Gastrocnemius medialis (tissue), 4 donors: ENCODE results near the gene NCK1. TPM values are rescaled to one million over a fixed set of nuclear protein-coding genes. Genes with fewer than 3 reads are reported as not detected.

Experiments
- ATAC-seq, 2 donors: fragments of 150-250 bp; one replicate each; pipeline ENCODE4 v1.9.1; 2016
- DNase-seq, 2 donors: peaks; one replicate each; pipeline ENCODE4 v3.0.0-alpha.2; 2019
- H3K27ac ChIP-seq, 4 donors: fragments of 200-600 bp; sonication (generic); 1 replicate in 1 of 4; 2 replicates in 3 of 4; pipeline ENCODE4 v1.5.1; 2016 to 2018; ENCODE audit warnings: mild to moderate bottlenecking in 2 of 4, moderate library complexity in 1 of 4
- H3K27me3 ChIP-seq, 3 donors: fragments of 200-600 bp; sonication (generic) in 2 of 3; 1 replicate in 1 of 3; 2 replicates in 2 of 3; pipeline versions ENCODE4 v1.5.1 to v1.6.0; 2016 to 2019; ENCODE audit warnings: mild to moderate bottlenecking in 1 of 3, moderate library complexity in 1 of 3
- H3K36me3 ChIP-seq, 2 donors: fragments of 200-600 bp; sonication (generic) in 1 of 2; one replicate each; pipeline ENCODE4 v1.5.1; 2017 to 2018
- H3K4me1 ChIP-seq, 2 donors: fragments of 200-600 bp; sonication (generic) in 1 of 2; one replicate each; pipeline ENCODE4 v1.5.1; 2016 to 2017; ENCODE audit warnings: mild to moderate bottlenecking in 2 of 2
- H3K4me3 ChIP-seq, 4 donors: fragments of 200-600 bp; sonication (generic) in 3 of 4; 1 replicate in 1 of 4; 2 replicates in 3 of 4; pipeline ENCODE4 v1.5.1; 2016 to 2019; ENCODE audit warnings: mild to moderate bottlenecking in 2 of 4
- H3K9me3 ChIP-seq, 3 donors: fragments of 200-600 bp; sonication (generic) in 2 of 3; 1 replicate in 1 of 3; 2 replicates in 2 of 3; pipeline ENCODE4 v1.5.1; 2016 to 2019
- CTCF ChIP-seq, 5 experiments: fragments of 450-650 bp in 3 of 5; fragments of 200-600 bp in 2 of 5; sonication (generic) in 2 of 5; IDR thresholded peaks in 4 of 5; conservative IDR thresholded peaks in 1 of 5; 1 replicate in 4 of 5; 2 replicates in 1 of 5; pipeline ENCODE4 v1.5.1; 2016 to 2019; ENCODE audit warnings: antibody characterized with exemption in 5 of 5, mild to moderate bottlenecking in 3 of 5, moderate library complexity in 3 of 5
- POLR2A ChIP-seq, 2 donors: fragments of 450-650 bp; IDR thresholded peaks; one replicate each; pipeline ENCODE4 v1.6.1; 2017; ENCODE audit warnings: antibody characterized with exemption in 2 of 2, mild to moderate bottlenecking in 2 of 2, moderate library complexity in 2 of 2
- in situ Hi-C, 4 donors: fragments of 200-750 bp; cut with MboI; loops; one replicate each; pipeline versions ENCODE4 v1.15.0 to v1.8.0; 2017; ENCODE audit warnings: low sequenced_read_pairs in 4 of 4
- intact Hi-C: fragments of 100-400 bp; cut with DNase I; formaldehyde crosslinking; loops from one replicate; pipeline ENCODE4 v1.15.1; 2023; ENCODE audit warnings: low total_unique reads
- total RNA-seq, 4 donors: library from RNA; depleted of rRNA; stranded (reverse); fragments of >200 nt; gene quantifications; one replicate each; pipeline versions ENCODE4 v1.1.0 to v1.2.3, GENCODE V29; 2016

NCK1 gene
- total RNA-seq, 4 donors from 2014 or later, result 23.5 to 36.6 (median 27.0) TPM

GRCh38 chr3:136905549-136905948 lies 43.5 kb downstream of the NCK1 start:
- Histone ChIP-seq H3K9me3 (no peaks in the 10 kb centered on the region), H3K27me3 (no peaks in the 10 kb centered on the region), H3K4me1 (peaks cover 27 to 48% of the 10 kb centered on the region in 2 donors), H3K4me3 (no peak overlapping the region), H3K36me3 (no peaks in the 10 kb centered on the region), H3K27ac (no peak overlapping the region)
- ATAC-seq (no peak), DNase-seq (no peak)
- TF ChIP-seq CTCF (IDR thresholded peaks at IDR 0.05 in 4 of 5, conservative IDR thresholded peaks at IDR 0.05 in 1 of 5) (no peak), POLR2A (IDR thresholded peaks at IDR 0.05) (no peak)
- in situ Hi-C loops, result no loop called here
- intact Hi-C loops, result no loop called here

- Histone ChIP-seq H3K36me3 (no peaks in the 10 kb centered on the region), H3K4me1 (peaks cover 27 to 49% of the 10 kb centered on the region in 2 donors), H3K27ac (no peak overlapping the region), H3K27me3 (no peaks in the 10 kb centered on the region), H3K9me3 (no peaks in the 10 kb centered on the region), H3K4me3 (no peak overlapping the region)
- ATAC-seq, result no peak
- TF ChIP-seq POLR2A (IDR thresholded peaks at IDR 0.05) (no peak), CTCF (IDR thresholded peaks at IDR 0.05 in 4 of 5, conservative IDR thresholded peaks at IDR 0.05 in 1 of 5) (no peak)
- intact Hi-C loops (no loop called here), in situ Hi-C loops (no loop called here)
- DNase-seq, result no peak
These were observed 44.7 kb downstream of the NCK1 start for GRCh38 chr3:136906725-136907124.

GRCh38 chr3:136908297-136908696 lies 46.3 kb downstream of the NCK1 start:
- ATAC-seq (no peak), DNase-seq (no peak)
- intact Hi-C loops, result no loop called here
- in situ Hi-C loops, result no loop called here
- TF ChIP-seq CTCF (IDR thresholded peaks at IDR 0.05 in 4 of 5, conservative IDR thresholded peaks at IDR 0.05 in 1 of 5) (no peak), POLR2A (IDR thresholded peaks at IDR 0.05) (no peak)
- H3K9me3 ChIP-seq, result no peaks in the 10 kb centered on the region
- no peaks in the 10 kb centered on the region for H3K36me3 ChIP-seq
- peaks cover 24 to 40% of the 10 kb centered on the region in 2 donors for H3K4me1 ChIP-seq
- H3K27me3 ChIP-seq, result no peaks in the 10 kb centered on the region
- H3K27ac ChIP-seq, result no peak overlapping the region
- no peak overlapping the region for H3K4me3 ChIP-seq

- Histone ChIP-seq H3K27me3 (no peaks in the 10 kb centered on the region), H3K4me1 (peaks cover 24 to 40% of the 10 kb centered on the region in 2 donors), H3K9me3 (no peaks in the 10 kb centered on the region), H3K4me3 (no peak overlapping the region), H3K36me3 (no peaks in the 10 kb centered on the region), H3K27ac (peak overlapping the region in 2 of 4 donors; percentile 31 to 38)
- no peak for TF ChIP-seq CTCF (IDR thresholded peaks at IDR 0.05 in 4 of 5, conservative IDR thresholded peaks at IDR 0.05 in 1 of 5)
- TF ChIP-seq POLR2A (IDR thresholded peaks at IDR 0.05), result no peak
- intact Hi-C loops, result no loop called here
- in situ Hi-C loops, result no loop called here
- DNase-seq (no peak), ATAC-seq (no peak)
These were observed 47.2 kb downstream of the NCK1 start for GRCh38 chr3:136909187-136909586.

GRCh38 chr3:136910697-136911096 lies 48.7 kb downstream of the NCK1 start:
- Histone ChIP-seq H3K9me3 (no peaks in the 10 kb centered on the region), H3K27me3 (no peaks in the 10 kb centered on the region), H3K27ac (no peak overlapping the region), H3K36me3 (no peaks in the 10 kb centered on the region), H3K4me3 (no peak overlapping the region), H3K4me1 (peaks cover 27 to 39% of the 10 kb centered on the region in 2 donors)
- in situ Hi-C loops, result no loop called here
- intact Hi-C loops, result no loop called here
- DNase-seq, result no peak
- no peak for TF ChIP-seq CTCF (IDR thresholded peaks at IDR 0.05 in 4 of 5, conservative IDR thresholded peaks at IDR 0.05 in 1 of 5)
- TF ChIP-seq POLR2A (IDR thresholded peaks at IDR 0.05), result no peak
- ATAC-seq, result peak in 1 of 2 donors; percentile 61
